PFSK-1 (cell line): ENCODE results near the gene THAP5.

Experiments used
- POLR2AphosphoS5 ChIP-seq: IDR thresholded peaks from 2 replicates; pipeline ENCODE4 v1.6.1; 2012; ENCODE audit warnings: low read depth, mild to moderate bottlenecking, control low read depth, low read length, moderate library complexity
- SIN3A ChIP-seq: IDR thresholded peaks from 2 replicates; pipeline ENCODE4 v1.6.1; 2012; ENCODE audit warnings: mild to moderate bottlenecking, low read length, moderate library complexity, borderline replicate concordance; ENCODE audit not compliant: insufficient read depth
- TAF1 ChIP-seq: IDR thresholded peaks from 2 replicates; pipeline ENCODE4 v1.6.1; 2012; ENCODE audit warnings: low read length, control low read depth, borderline replicate concordance; ENCODE audit not compliant: insufficient read depth
- TF ChIP-seq, protein P1 (sequence below), 2 experiments: IDR thresholded peaks; 2 replicates each; pipeline versions ENCODE4 v1.6.1 to v1.8.0; 2011 to 2012; ENCODE audit warnings: low read depth in 2 of 2, low read length in 2 of 2, control low read depth in 1 of 2, inconsistent platforms in 1 of 2, mild to moderate bottlenecking in 1 of 2, moderate library complexity in 1 of 2; ENCODE audit not compliant: insufficient read depth in 1 of 2

DNA sequence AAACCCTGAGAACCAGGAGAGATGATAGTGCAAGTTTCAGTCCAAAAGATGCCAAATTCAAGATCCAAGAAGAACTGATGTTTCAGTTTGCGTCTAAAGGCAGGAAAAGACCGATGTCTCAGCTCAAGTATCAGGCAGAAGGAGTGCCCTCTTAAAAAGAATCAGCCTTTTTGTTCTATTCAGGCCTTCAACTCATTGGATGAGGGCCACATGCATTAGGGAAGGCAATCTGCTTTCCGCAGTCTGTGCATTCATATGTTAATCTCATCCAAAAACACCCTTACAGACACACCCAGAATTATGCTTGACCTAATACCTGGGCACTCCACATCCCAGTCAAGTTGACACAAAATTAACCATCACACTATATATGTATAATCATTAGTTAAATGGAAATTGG lies 45.4 kb upstream of the THAP5 start:
- no peak for TF ChIP-seq POLR2AphosphoS5
- TF ChIP-seq, protein P1, sequence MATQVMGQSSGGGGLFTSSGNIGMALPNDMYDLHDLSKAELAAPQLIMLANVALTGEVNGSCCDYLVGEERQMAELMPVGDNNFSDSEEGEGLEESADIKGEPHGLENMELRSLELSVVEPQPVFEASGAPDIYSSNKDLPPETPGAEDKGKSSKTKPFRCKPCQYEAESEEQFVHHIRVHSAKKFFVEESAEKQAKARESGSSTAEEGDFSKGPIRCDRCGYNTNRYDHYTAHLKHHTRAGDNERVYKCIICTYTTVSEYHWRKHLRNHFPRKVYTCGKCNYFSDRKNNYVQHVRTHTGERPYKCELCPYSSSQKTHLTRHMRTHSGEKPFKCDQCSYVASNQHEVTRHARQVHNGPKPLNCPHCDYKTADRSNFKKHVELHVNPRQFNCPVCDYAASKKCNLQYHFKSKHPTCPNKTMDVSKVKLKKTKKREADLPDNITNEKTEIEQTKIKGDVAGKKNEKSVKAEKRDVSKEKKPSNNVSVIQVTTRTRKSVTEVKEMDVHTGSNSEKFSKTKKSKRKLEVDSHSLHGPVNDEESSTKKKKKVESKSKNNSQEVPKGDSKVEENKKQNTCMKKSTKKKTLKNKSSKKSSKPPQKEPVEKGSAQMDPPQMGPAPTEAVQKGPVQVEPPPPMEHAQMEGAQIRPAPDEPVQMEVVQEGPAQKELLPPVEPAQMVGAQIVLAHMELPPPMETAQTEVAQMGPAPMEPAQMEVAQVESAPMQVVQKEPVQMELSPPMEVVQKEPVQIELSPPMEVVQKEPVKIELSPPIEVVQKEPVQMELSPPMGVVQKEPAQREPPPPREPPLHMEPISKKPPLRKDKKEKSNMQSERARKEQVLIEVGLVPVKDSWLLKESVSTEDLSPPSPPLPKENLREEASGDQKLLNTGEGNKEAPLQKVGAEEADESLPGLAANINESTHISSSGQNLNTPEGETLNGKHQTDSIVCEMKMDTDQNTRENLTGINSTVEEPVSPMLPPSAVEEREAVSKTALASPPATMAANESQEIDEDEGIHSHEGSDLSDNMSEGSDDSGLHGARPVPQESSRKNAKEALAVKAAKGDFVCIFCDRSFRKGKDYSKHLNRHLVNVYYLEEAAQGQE (IDR thresholded peaks at IDR 0.05; ENCODE audit: insufficient read depth in 1 of 2, low read depth in 2 of 2, low read length in 2 of 2), result no peak
- TF ChIP-seq SIN3A, result no peak
- TF ChIP-seq TAF1, result no peak
